GM12872 (cell line): ENCODE data around the gene TSPAN7.

Experiments used
- CTCF ChIP-seq: IDR thresholded peaks from 3 replicates; pipeline ENCODE4 v1.5.1; 2011; ENCODE audit warnings: low read depth, mild to moderate bottlenecking, low read length, moderate library complexity; ENCODE audit not compliant: insufficient read depth

TSPAN7 gene

DNA sequence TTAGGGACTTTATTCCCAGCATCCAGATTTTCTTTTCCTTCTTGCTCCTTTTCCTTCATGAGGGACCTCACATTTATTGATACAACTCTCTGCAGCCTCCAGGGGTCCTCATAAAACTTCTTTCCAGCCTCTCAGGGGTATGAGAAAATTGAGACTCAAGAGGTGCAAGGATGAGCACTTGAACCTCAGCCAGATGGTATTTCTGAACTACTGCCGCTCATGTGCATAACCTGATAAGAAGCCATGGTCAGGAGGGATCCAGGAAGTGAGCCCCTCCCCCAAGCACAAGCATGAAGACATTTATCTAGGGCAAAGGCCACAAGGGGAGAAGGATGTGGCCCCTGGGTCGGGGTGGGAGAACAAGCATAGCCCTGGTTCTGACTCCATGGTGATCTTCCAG, 73.3 kb downstream of the TSPAN7 start:
- no peak for TF ChIP-seq CTCF

DNA sequence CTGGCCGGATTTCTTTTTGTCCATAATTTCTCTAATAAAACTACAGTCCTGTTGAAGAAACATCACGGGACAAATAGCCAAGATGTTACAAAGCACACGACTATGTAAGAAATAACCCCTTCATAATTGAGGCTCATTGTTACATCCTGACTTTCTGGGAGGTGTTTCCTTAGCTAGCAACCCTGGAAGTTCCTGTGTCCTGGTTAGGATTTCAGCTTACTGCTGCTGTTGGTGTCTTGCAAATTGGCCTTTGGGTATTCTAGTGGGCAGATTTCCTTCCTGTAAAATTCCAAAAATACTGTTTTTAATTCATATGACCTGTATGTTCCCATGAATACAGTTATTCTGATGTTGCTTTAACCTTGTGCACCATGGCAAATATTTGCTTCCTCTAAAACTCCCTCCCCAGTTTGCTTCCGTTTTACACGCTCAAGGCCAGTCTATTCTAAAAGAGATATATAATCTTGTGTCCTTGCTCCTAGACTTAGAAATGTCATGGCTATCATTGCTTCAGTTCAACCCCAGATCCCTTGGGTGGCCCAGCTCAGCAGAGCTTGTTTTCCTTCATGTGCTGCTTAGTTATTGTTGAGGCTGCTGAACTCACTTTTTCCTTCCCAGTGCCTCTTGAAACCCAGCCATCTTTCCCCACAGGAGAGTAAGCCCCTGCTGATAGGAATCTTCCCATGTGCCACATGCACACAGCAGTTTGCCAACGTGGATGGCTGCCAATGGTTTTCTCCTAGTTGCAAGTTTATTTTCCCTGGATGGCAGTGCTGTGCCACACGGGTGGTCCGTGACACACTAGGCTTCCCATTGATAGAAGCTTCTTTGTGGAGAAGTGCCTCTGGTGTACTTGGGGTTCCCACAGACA, 75.8 kb downstream of the TSPAN7 start:
- TF ChIP-seq CTCF: no peak

- TF ChIP-seq CTCF: no peak
Measured at GRCh38 chrX:38638952-38639529, 77.7 kb downstream of the TSPAN7 start.

DNA sequence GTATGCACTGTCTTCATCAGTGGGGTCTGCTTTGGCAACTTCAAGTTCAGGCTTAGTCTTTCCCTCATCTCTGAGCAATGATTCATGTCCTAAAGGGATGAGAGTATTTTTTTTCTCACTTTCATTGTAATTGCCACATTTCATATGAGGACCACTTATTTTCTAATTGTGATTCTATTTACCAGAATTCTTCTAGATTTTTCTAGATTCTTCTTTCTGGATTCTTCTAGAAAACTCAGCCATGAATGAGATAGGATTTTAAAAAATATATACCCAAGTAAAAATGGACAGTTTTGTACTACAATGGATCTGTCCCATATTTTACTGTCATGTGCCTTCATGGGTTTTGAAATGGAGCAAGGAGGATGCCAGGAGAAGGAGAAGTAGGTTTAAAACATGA, 78.4 kb downstream of the TSPAN7 start:
- no peak for TF ChIP-seq CTCF

DNA sequence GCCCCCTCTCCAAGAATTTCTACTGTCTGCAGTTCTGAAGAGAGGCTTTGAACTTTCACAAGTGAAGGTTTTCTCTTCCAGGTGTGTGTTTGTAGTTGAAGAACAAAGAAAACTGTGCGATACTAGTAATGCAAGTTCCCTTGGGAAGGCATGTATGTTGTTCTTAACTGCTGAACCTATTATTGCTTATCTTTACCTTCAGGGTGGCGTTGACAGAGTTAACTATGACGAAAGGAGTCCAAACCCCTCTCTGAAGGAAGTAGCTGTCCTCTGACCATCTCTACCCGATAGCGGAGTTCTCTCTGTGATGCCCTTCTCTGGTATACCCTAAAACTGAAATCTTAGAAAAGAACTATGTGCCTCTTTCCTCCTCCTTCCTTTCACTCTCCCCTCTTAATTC, 79.9 kb downstream of the TSPAN7 start:
- TF ChIP-seq CTCF: no peak

DNA sequence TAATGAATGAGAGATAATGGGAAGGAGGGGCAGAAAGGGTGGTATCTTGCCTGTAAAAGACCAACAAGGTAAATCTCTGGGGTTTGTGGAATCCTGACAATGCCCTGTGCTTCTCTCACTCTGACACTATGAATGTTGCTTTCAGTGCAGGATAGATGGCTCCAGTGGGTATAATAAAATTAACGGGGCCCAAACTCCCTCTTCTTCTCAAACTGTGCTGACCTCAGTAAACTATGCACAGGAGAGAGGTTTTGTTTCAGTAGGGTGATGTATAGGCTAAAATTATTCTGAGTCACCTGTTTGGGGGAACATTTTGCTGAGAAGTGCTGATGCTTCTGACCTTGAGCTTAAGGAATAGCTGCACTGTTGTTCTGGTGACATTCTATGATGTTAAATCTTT, 82.6 kb downstream of the TSPAN7 start:
- no peak for TF ChIP-seq CTCF

- TF ChIP-seq CTCF: no peak
Measured at GRCh38 chrX:38646129-38646528, 84.8 kb downstream of the TSPAN7 start.
